Skeletal muscle tissue (tissue), 4 donors: ENCODE results near the gene KRT79. TPM values are rescaled to one million over a fixed set of nuclear protein-coding genes. Genes with fewer than 3 reads are reported as not detected.

Source experiments
- H3K27ac ChIP-seq: one replicate; pipeline ENCODE4 v1.7.0; 2013; ENCODE audit warnings: mild to moderate bottlenecking, low read depth, low read length, inconsistent platforms
- H3K27me3 ChIP-seq, 3 donors: one replicate each; pipeline ENCODE4 v1.7.0; 2013; ENCODE audit warnings: low read length in 3 of 3; ENCODE audit not compliant: control insufficient read depth in 3 of 3, insufficient read depth in 3 of 3
- H3K36me3 ChIP-seq, 3 donors: one replicate each; pipeline ENCODE4 v1.7.0; 2013; ENCODE audit warnings: low read length in 3 of 3; ENCODE audit not compliant: control insufficient read depth in 3 of 3, insufficient read depth in 3 of 3
- H3K4me1 ChIP-seq, 3 donors: one replicate each; pipeline ENCODE4 v1.7.0; 2013; ENCODE audit warnings: low read length in 3 of 3, mild to moderate bottlenecking in 3 of 3; ENCODE audit not compliant: control insufficient read depth in 3 of 3, insufficient read depth in 3 of 3
- H3K4me3 ChIP-seq, 3 donors: one replicate each; pipeline ENCODE4 v1.7.0; 2013; ENCODE audit warnings: low read length in 3 of 3
- H3K9ac ChIP-seq, 3 donors: one replicate each; pipeline ENCODE4 v1.7.0; 2013; ENCODE audit warnings: low read length in 3 of 3, mild to moderate bottlenecking in 3 of 3, moderate library complexity in 2 of 3, low read depth in 1 of 3
- H3K9me3 ChIP-seq, 3 donors: one replicate each; pipeline ENCODE4 v1.7.0; 2013; ENCODE audit warnings: low read length in 3 of 3; ENCODE audit not compliant: control insufficient read depth in 3 of 3
- total RNA-seq: library from RNA; depleted of rRNA; stranded (reverse); fragments of >200 nt; gene quantifications from one replicate; pipeline ENCODE4 v1.2.3, GENCODE V29; 2014
- donor health status: Osteomylitis.

KRT79 gene
- total RNA-seq, 1 donor from 2014 or later: 1.6 TPM

GRCh38 chr12:52819731-52820510, 14.2 kb downstream of the KRT79 start:
- Histone ChIP-seq H3K27ac (no peak overlapping the region), H3K9me3 (no peaks in the 10 kb centered on the region), H3K4me3 (no peak overlapping the region), H3K27me3 (peaks cover 20 to 55% (median 44%) of the 10 kb centered on the region in 3 donors), H3K4me1 (no peaks in the 10 kb centered on the region), H3K9ac (no peak overlapping the region), H3K36me3 (no peaks in the 10 kb centered on the region)

- Histone ChIP-seq H3K4me1 (no peaks in the 10 kb centered on the region), H3K9ac (no peak overlapping the region), H3K27ac (no peak overlapping the region), H3K27me3 (peaks cover 20 to 47% (median 40%) of the 10 kb centered on the region in 3 donors), H3K9me3 (no peaks in the 10 kb centered on the region), H3K36me3 (no peaks in the 10 kb centered on the region), H3K4me3 (no peak overlapping the region)
These were observed 15.2 kb downstream of the KRT79 start for GRCh38 chr12:52818887-52819420.

GRCh38 chr12:52818388-52818787, 15.7 kb downstream of the KRT79 start:
- Histone ChIP-seq H3K27me3 (peaks cover 18 to 42% (median 37%) of the 10 kb centered on the region in 3 donors), H3K9ac (no peak overlapping the region), H3K9me3 (no peaks in the 10 kb centered on the region), H3K4me3 (no peak overlapping the region), H3K36me3 (no peaks in the 10 kb centered on the region), H3K4me1 (no peaks in the 10 kb centered on the region), H3K27ac (no peak overlapping the region)

GRCh38 chr12:52817699-52818238, 16.3 kb downstream of the KRT79 start:
- Histone ChIP-seq H3K4me3 (no peak overlapping the region), H3K27me3 (peaks cover 18 to 35% (median 33%) of the 10 kb centered on the region in 3 donors), H3K4me1 (no peaks in the 10 kb centered on the region), H3K36me3 (no peaks in the 10 kb centered on the region), H3K9ac (no peak overlapping the region), H3K27ac (no peak overlapping the region), H3K9me3 (no peaks in the 10 kb centered on the region)

- no peaks in the 10 kb centered on the region for H3K4me1 ChIP-seq
- H3K36me3 ChIP-seq: no peaks in the 10 kb centered on the region
These were observed 17.0 kb downstream of the KRT79 start for GRCh38 chr12:52817003-52817698.

GRCh38 chr12:52815676-52816588, 18.2 kb downstream of the KRT79 start:
- no peak overlapping the region for H3K4me3 ChIP-seq
- H3K27me3 ChIP-seq: peaks cover 15 to 27% (median 26%) of the 10 kb centered on the region in 3 donors
- H3K36me3 ChIP-seq: no peaks in the 10 kb centered on the region
- no peak overlapping the region for H3K27ac ChIP-seq
- no peaks in the 10 kb centered on the region for H3K4me1 ChIP-seq
- no peaks in the 10 kb centered on the region for H3K9me3 ChIP-seq
- no peak overlapping the region for H3K9ac ChIP-seq

More at GRCh38 chr12:52817003-52817698, 17.0 kb downstream of the KRT79 start:
- Histone ChIP-seq H3K4me3 (no peak overlapping the region), H3K27me3 (peaks cover 18 to 31% (median 29%) of the 10 kb centered on the region in 3 donors), H3K9ac (no peak overlapping the region), H3K27ac (no peak overlapping the region), H3K9me3 (no peaks in the 10 kb centered on the region)

GRCh38 chr12:52815161-52815560, 18.9 kb downstream of the KRT79 start:
- no peaks in the 10 kb centered on the region for H3K9me3 ChIP-seq
- no peak overlapping the region for H3K9ac ChIP-seq
- H3K27me3 ChIP-seq: peaks cover 15 to 23% (median 20%) of the 10 kb centered on the region in 3 donors
- H3K4me1 ChIP-seq: no peaks in the 10 kb centered on the region
- no peak overlapping the region for H3K4me3 ChIP-seq
- no peaks in the 10 kb centered on the region for H3K36me3 ChIP-seq
- H3K27ac ChIP-seq: no peak overlapping the region

- Histone ChIP-seq H3K27ac (no peak overlapping the region), H3K9me3 (no peaks in the 10 kb centered on the region), H3K4me1 (no peaks in the 10 kb centered on the region), H3K4me3 (no peak overlapping the region), H3K9ac (no peak overlapping the region), H3K27me3 (peaks cover 15 to 20% (median 18%) of the 10 kb centered on the region in 3 donors), H3K36me3 (no peaks in the 10 kb centered on the region)
These were observed 19.4 kb downstream of the KRT79 start for GRCh38 chr12:52814710-52815155.
